WTC11 (cell line): Measurements from ENCODE around the gene PDE8B. TPM values are rescaled to one million over a fixed set of nuclear protein-coding genes. Genes with fewer than 3 reads are reported as not detected.

Source experiments
- ATAC-seq: fragments of 200-7000 bp; cut with Tn5 transposase; 2 replicates; pipeline ENCODE4 v1.10.0; 2021; ENCODE audit warnings: mild to moderate bottlenecking, moderate library complexity
- CTCF ChIA-PET: fragments of 300-600 bp; sonication (Branson Sonifier 250); formaldehyde crosslinking; loops from one replicate; lab custom pipeline; 2021; ENCODE audit warnings: antibody characterized with exemption; lab: Charles Lee
- POLR2A ChIA-PET: fragments of 350-600 bp; sonication (Branson Sonifier 250); formaldehyde crosslinking; loops from one replicate; lab custom pipeline; 2021; ENCODE audit warnings: antibody characterized with exemption; lab: Charles Lee
- DNase-seq: peaks from one replicate; pipeline ENCODE4 v3.0.0; 2021; ENCODE audit warnings: low spot score
- H3K27ac Mint-ChIP-seq: 2 replicates; pipeline ENCODE4 v1.8.0; 2021; ENCODE audit warnings: mixed read lengths
- H3K27me3 Mint-ChIP-seq: 2 replicates; pipeline ENCODE4 v1.8.0; 2021; ENCODE audit warnings: low read depth, mild to moderate bottlenecking, moderate library complexity, mixed read lengths
- H3K36me3 Mint-ChIP-seq: 2 replicates; pipeline ENCODE4 v1.8.0; 2021; ENCODE audit warnings: mixed read lengths
- H3K4me1 Mint-ChIP-seq: 2 replicates; pipeline ENCODE4 v1.8.0; 2022; ENCODE audit warnings: mixed read lengths
- H3K4me3 Mint-ChIP-seq: 2 replicates; pipeline ENCODE4 v1.8.0; 2021; ENCODE audit warnings: mild to moderate bottlenecking, moderate library complexity, mixed read lengths
- H3K9me3 Mint-ChIP-seq: 2 replicates; pipeline ENCODE4 v1.8.0; 2021; ENCODE audit warnings: mixed read lengths
- ATF2 ChIP-seq: sonication (generic); formaldehyde crosslinking; IDR thresholded peaks from 2 replicates; pipeline ENCODE4 v1.8.1; 2022; ENCODE audit warnings: low read depth, missing genetic modification reagents, borderline replicate concordance
- CREB1 ChIP-seq: sonication (generic); formaldehyde crosslinking; IDR thresholded peaks from 2 replicates; pipeline ENCODE4 v1.8.0; 2023; ENCODE audit warnings: mild to moderate bottlenecking, missing genetic modification reagents
- CREM ChIP-seq: sonication (generic); formaldehyde crosslinking; IDR thresholded peaks from 2 replicates; pipeline ENCODE4 v1.8.1; 2022; ENCODE audit warnings: mild to moderate bottlenecking, missing genetic modification reagents, moderate library complexity
- E2F4 ChIP-seq: sonication (generic); formaldehyde crosslinking; IDR thresholded peaks from 2 replicates; pipeline ENCODE4 v1.8.1; 2022; ENCODE audit warnings: low read depth, mild to moderate bottlenecking, moderate library complexity, missing genetic modification reagents, borderline replicate concordance
- ELF4 ChIP-seq: sonication (generic); formaldehyde crosslinking; IDR thresholded peaks from 2 replicates; pipeline ENCODE4 v1.8.1; 2022; ENCODE audit warnings: low read depth, mild to moderate bottlenecking, moderate library complexity, missing genetic modification reagents
- EMX1 ChIP-seq: fragments of 250-450 bp; sonication (Bioruptor Pico); IDR thresholded peaks from 2 replicates; pipeline ENCODE4 v1.8.0; 2021; ENCODE audit warnings: mild to moderate bottlenecking
- GTF2I ChIP-seq: fragments of 250-450 bp; sonication (Bioruptor Pico); conservative IDR thresholded peaks from 2 replicates; pipeline ENCODE4 v1.4.0; 2021; ENCODE audit warnings: mild to moderate bottlenecking
- IRF1 ChIP-seq: sonication (generic); formaldehyde crosslinking; IDR thresholded peaks from 2 replicates; pipeline ENCODE4 v1.8.0; 2023; ENCODE audit warnings: missing genetic modification reagents
- JUN ChIP-seq: sonication (generic); formaldehyde crosslinking; IDR thresholded peaks from 2 replicates; pipeline ENCODE4 v1.8.0; 2023; ENCODE audit warnings: mild to moderate bottlenecking, missing genetic modification reagents
- MXD4 ChIP-seq: fragments of 250-450 bp; sonication (Bioruptor Pico); IDR thresholded peaks from 2 replicates; pipeline ENCODE4 v1.8.0; 2021; ENCODE audit warnings: mild to moderate bottlenecking, moderate library complexity, borderline replicate concordance
- MYBL2 ChIP-seq: sonication (generic); formaldehyde crosslinking; IDR thresholded peaks from 2 replicates; pipeline ENCODE4 v1.8.1; 2023; ENCODE audit warnings: mild to moderate bottlenecking, moderate library complexity, missing genetic modification reagents
- NFE2L1 ChIP-seq: sonication (generic); formaldehyde crosslinking; IDR thresholded peaks from 2 replicates; pipeline ENCODE4 v1.8.1; 2023; ENCODE audit warnings: missing genetic modification reagents
- NR2C2 ChIP-seq: sonication (generic); formaldehyde crosslinking; IDR thresholded peaks from 2 replicates; pipeline ENCODE4 v1.8.0; 2022; ENCODE audit warnings: mild to moderate bottlenecking, missing genetic modification reagents
- PRRX2 ChIP-seq: fragments of 250-450 bp; sonication (Bioruptor Pico); IDR thresholded peaks from 2 replicates; pipeline ENCODE4 v1.8.0; 2021; ENCODE audit warnings: mild to moderate bottlenecking
- SMAD4 ChIP-seq: sonication (generic); formaldehyde crosslinking; IDR thresholded peaks from 2 replicates; pipeline ENCODE4 v1.8.0; 2022; ENCODE audit warnings: mild to moderate bottlenecking, missing genetic modification reagents
- TCF7 ChIP-seq: sonication (generic); formaldehyde crosslinking; IDR thresholded peaks from 2 replicates; pipeline ENCODE4 v1.8.0; 2022; ENCODE audit warnings: mild to moderate bottlenecking, low read depth, missing genetic modification reagents, moderate library complexity
- TEAD1 ChIP-seq: sonication (generic); formaldehyde crosslinking; IDR thresholded peaks from 2 replicates; pipeline ENCODE4 v1.8.0; 2022; ENCODE audit warnings: mild to moderate bottlenecking, missing genetic modification reagents
- TEAD4 ChIP-seq: sonication (generic); formaldehyde crosslinking; IDR thresholded peaks from 2 replicates; pipeline ENCODE4 v1.8.0; 2022; ENCODE audit warnings: mild to moderate bottlenecking, missing genetic modification reagents
- TP53 ChIP-seq: sonication (generic); formaldehyde crosslinking; IDR thresholded peaks from 2 replicates; pipeline ENCODE4 v1.8.1; 2023; ENCODE audit warnings: mild to moderate bottlenecking, missing genetic modification reagents
- ZNF121 ChIP-seq: sonication (generic); formaldehyde crosslinking; IDR thresholded peaks from 2 replicates; pipeline ENCODE4 v1.8.0; 2023; ENCODE audit warnings: missing genetic modification reagents
- ZNF423 ChIP-seq: fragments of 250-450 bp; sonication (Bioruptor Pico); IDR thresholded peaks from 2 replicates; pipeline ENCODE4 v2.1.2; 2022; ENCODE audit warnings: mild to moderate bottlenecking, moderate library complexity
- total RNA-seq: library from RNA; stranded (reverse); gene quantifications from 3 replicates; pipeline ENCODE4 v1.2.3, GENCODE V29; 2021
- TF ChIP-seq, protein P1 (sequence below): sonication (generic); formaldehyde crosslinking; IDR thresholded peaks from 2 replicates; pipeline ENCODE4 v1.8.1; 2022; ENCODE audit warnings: mild to moderate bottlenecking, moderate library complexity, missing genetic modification reagents
- TF ChIP-seq, protein P2 (sequence below): sonication (generic); formaldehyde crosslinking; IDR thresholded peaks from 2 replicates; pipeline ENCODE4 v1.8.1; 2023; ENCODE audit warnings: mild to moderate bottlenecking, moderate library complexity, missing genetic modification reagents
- TF ChIP-seq, protein P3 (sequence below): sonication (generic); formaldehyde crosslinking; IDR thresholded peaks from 2 replicates; pipeline ENCODE4 v1.8.1; 2023; ENCODE audit warnings: mild to moderate bottlenecking, missing genetic modification reagents
- TF ChIP-seq, protein P4 (sequence below): sonication (generic); formaldehyde crosslinking; IDR thresholded peaks from 2 replicates; pipeline ENCODE4 v1.8.0; 2022; ENCODE audit warnings: mild to moderate bottlenecking, missing genetic modification reagents
- TF ChIP-seq, protein P5 (sequence below): fragments of 250-450 bp; sonication (Bioruptor Pico); IDR thresholded peaks from 2 replicates; pipeline ENCODE4 v1.8.0; 2021; ENCODE audit warnings: mild to moderate bottlenecking

Gene PDE8B
- total RNA-seq, 1 experiment from 2014 or later: 0.31 TPM

- DNase-seq (no peak), ATAC-seq (no peak)
- H3K9me3 Mint-ChIP-seq: no peaks in the 10 kb centered on the region
- H3K4me1 Mint-ChIP-seq: no peaks in the 10 kb centered on the region
- CTCF ChIA-PET: no interaction called here
- H3K36me3 Mint-ChIP-seq: no peaks in the 10 kb centered on the region
- no peak for TF ChIP-seq ATF2 (CRISPR knock-in tag)
- no peak for TF ChIP-seq IRF1 (CRISPR knock-in tag)
- TF ChIP-seq NR2C2 (CRISPR knock-in tag): no peak
- TF ChIP-seq NFE2L1 (CRISPR knock-in tag): no peak
- TF ChIP-seq TEAD1 (CRISPR knock-in tag): no peak
- no peak for TF ChIP-seq ZNF423 (CRISPR knock-in tag)
- no peak for TF ChIP-seq CREM (CRISPR knock-in tag)
- TF ChIP-seq, protein P1, sequence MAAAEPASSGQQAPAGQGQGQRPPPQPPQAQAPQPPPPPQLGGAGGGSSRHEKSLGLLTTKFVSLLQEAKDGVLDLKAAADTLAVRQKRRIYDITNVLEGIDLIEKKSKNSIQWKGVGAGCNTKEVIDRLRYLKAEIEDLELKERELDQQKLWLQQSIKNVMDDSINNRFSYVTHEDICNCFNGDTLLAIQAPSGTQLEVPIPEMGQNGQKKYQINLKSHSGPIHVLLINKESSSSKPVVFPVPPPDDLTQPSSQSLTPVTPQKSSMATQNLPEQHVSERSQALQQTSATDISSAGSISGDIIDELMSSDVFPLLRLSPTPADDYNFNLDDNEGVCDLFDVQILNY (CRISPR knock-in tag): no peak
- TF ChIP-seq CREB1 (CRISPR knock-in tag): no peak
- no peak for TF ChIP-seq E2F4 (CRISPR knock-in tag)
- TF ChIP-seq ELF4 (CRISPR knock-in tag): no peak
- no peak for TF ChIP-seq TEAD4 (CRISPR knock-in tag)
- TF ChIP-seq SMAD4 (CRISPR knock-in tag): no peak
- no peak for TF ChIP-seq MYBL2 (CRISPR knock-in tag)
- TF ChIP-seq, protein P2, sequence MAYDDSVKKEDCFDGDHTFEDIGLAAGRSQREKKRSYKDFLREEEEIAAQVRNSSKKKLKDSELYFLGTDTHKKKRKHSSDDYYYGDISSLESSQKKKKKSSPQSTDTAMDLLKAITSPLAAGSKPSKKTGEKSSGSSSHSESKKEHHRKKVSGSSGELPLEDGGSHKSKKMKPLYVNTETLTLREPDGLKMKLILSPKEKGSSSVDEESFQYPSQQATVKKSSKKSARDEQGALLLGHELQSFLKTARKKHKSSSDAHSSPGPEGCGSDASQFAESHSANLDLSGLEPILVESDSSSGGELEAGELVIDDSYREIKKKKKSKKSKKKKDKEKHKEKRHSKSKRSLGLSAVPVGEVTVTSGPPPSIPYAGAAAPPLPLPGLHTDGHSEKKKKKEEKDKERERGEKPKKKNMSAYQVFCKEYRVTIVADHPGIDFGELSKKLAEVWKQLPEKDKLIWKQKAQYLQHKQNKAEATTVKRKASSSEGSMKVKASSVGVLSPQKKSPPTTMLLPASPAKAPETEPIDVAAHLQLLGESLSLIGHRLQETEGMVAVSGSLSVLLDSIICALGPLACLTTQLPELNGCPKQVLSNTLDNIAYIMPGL: no peak
- TF ChIP-seq, protein P3, sequence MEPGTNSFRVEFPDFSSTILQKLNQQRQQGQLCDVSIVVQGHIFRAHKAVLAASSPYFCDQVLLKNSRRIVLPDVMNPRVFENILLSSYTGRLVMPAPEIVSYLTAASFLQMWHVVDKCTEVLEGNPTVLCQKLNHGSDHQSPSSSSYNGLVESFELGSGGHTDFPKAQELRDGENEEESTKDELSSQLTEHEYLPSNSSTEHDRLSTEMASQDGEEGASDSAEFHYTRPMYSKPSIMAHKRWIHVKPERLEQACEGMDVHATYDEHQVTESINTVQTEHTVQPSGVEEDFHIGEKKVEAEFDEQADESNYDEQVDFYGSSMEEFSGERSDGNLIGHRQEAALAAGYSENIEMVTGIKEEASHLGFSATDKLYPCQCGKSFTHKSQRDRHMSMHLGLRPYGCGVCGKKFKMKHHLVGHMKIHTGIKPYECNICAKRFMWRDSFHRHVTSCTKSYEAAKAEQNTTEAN: no peak
- TF ChIP-seq, all 79 proteins: peak for 0
- H3K4me3 Mint-ChIP-seq: no peak overlapping the region
- no peaks in the 10 kb centered on the region for H3K27me3 Mint-ChIP-seq
- no peak overlapping the region for H3K27ac Mint-ChIP-seq
- POLR2A ChIA-PET: interaction anchor here (0.7 kb wide), 1 partner anchor 30 kb away, joined by 3 read pairs; no protein-coding TSS in a partner anchor
These were observed 144.0 kb downstream of the PDE8B start for GRCh38 chr5:77354454-77354853.

DNA sequence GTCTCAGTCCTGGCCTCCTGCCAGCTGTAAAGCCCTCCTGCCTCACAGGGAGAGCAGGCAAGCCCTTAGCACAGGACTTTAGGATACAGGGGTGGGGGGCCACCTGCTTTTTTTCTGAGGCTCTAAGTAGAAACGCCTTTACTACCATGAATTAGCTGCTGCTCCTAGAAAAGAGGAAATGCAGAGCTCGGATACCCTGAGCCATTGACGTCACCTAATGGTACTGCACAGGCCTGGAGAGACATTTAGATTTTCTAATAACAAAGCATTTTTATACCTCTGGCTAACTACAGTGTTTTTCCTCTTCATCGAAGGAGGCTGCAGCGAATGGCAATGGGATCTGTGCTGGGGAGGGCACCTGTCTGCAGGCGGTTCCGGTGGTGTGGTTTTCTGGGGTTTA, 144.6 kb downstream of the PDE8B start:
- no peaks in the 10 kb centered on the region for H3K36me3 Mint-ChIP-seq
- no peaks in the 10 kb centered on the region for H3K9me3 Mint-ChIP-seq
- POLR2A ChIA-PET: no interaction called here
- H3K27ac Mint-ChIP-seq: no peak overlapping the region
- no peak overlapping the region for H3K4me3 Mint-ChIP-seq
- H3K27me3 Mint-ChIP-seq: no peaks in the 10 kb centered on the region
- CTCF ChIA-PET: no interaction called here
- ATAC-seq (no peak), DNase-seq (no peak)
- no peaks in the 10 kb centered on the region for H3K4me1 Mint-ChIP-seq
- TF ChIP-seq PRRX2 (CRISPR knock-in tag): no peak
- no peak for TF ChIP-seq JUN (CRISPR knock-in tag)
- no peak for TF ChIP-seq EMX1 (CRISPR knock-in tag)
- TF ChIP-seq, protein P4, sequence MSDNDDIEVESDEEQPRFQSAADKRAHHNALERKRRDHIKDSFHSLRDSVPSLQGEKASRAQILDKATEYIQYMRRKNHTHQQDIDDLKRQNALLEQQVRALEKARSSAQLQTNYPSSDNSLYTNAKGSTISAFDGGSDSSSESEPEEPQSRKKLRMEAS (CRISPR knock-in tag): no peak
- TF ChIP-seq TCF7: no peak
- no peak for TF ChIP-seq TEAD1 (CRISPR knock-in tag)
- TF ChIP-seq ZNF121: no peak
- TF ChIP-seq E2F4 (CRISPR knock-in tag): no peak
- no peak for TF ChIP-seq MXD4
- no peak for TF ChIP-seq TP53
- no peak for TF ChIP-seq ZNF423 (CRISPR knock-in tag)
- no peak for TF ChIP-seq GTF2I (CRISPR knock-in tag)
- TF ChIP-seq, protein P5, sequence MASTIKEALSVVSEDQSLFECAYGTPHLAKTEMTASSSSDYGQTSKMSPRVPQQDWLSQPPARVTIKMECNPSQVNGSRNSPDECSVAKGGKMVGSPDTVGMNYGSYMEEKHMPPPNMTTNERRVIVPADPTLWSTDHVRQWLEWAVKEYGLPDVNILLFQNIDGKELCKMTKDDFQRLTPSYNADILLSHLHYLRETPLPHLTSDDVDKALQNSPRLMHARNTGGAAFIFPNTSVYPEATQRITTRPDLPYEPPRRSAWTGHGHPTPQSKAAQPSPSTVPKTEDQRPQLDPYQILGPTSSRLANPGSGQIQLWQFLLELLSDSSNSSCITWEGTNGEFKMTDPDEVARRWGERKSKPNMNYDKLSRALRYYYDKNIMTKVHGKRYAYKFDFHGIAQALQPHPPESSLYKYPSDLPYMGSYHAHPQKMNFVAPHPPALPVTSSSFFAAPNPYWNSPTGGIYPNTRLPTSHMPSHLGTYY (CRISPR knock-in tag): no peak
